HCT116 (cell line): ENCODE measurements around the gene DHODH. TPM values are rescaled to one million over a fixed set of nuclear protein-coding genes. Genes with fewer than 3 reads are reported as not detected.

ENCODE experiments used
- ATAC-seq: fragments of 200-7000 bp; cut with Tn5 transposase; 2 replicates; pipeline ENCODE4 v1.9.1; 2020; ENCODE audit warnings: mild to moderate bottlenecking, moderate library complexity
- BruUV-seq: library from RNA; stranded (reverse); fragments of 400-500 nt; replicated peaks from 2 replicates; lab custom pipeline; 2021; lab: Mats Ljungman, UMichigan
- CTCF ChIA-PET: fragments of 300-600 bp; sonication (Branson Sonifier 250); formaldehyde crosslinking; loops from one replicate; lab custom pipeline; 2021; ENCODE audit warnings: antibody characterized with exemption; lab: Charles Lee
- POLR2A ChIA-PET: fragments of 300-600, 350-600 bp; sonication (Branson Sonifier 250); formaldehyde crosslinking; loops from one replicate; lab custom pipeline; 2021; ENCODE audit warnings: antibody characterized with exemption; lab: Charles Lee
- RAD21 ChIA-PET, 2 experiments: fragments of 300-600 bp; sonication (Branson Sonifier 250); formaldehyde crosslinking; loops; one replicate each; lab custom pipeline; 2023; ENCODE audit warnings: low total read pairs in 2 of 2; ENCODE audit not compliant: uncharacterized antibody in 2 of 2, unreplicated experiment in 2 of 2, low non-redundant PET in 1 of 2; lab: Charles Lee
- DNase-seq: peaks from one replicate; pipeline ENCODE4 v3.0.0-alpha.2; 2010; ENCODE audit warnings: low read depth, low spot score
- H2AFZ ChIP-seq: fragments of 200-600 bp; shearing (Covaris generic), sonication (generic); 2 replicates; pipeline ENCODE4 v1.6.1; 2017; ENCODE audit warnings: low read depth, mixed run types, mixed read lengths, antibody characterized with exemption, low read length; ENCODE audit not compliant: poor library complexity, severe bottlenecking
- H3K27ac ChIP-seq: 2 replicates; pipeline ENCODE4 v1.5.1; 2012; ENCODE audit warnings: low read depth, low read length
- H3K27me3 ChIP-seq: fragments of 200-600 bp; sonication (generic); 2 replicates; pipeline ENCODE4 v1.6.1; 2016; ENCODE audit warnings: mixed run types, low read length, mixed read lengths; ENCODE audit not compliant: insufficient read depth
- H3K36me3 ChIP-seq, 2 experiments: fragments of 200-500 bp in 1 of 2; fragments of 200-600 bp in 1 of 2; sonication (Bioruptor generic) in 1 of 2; sonication (generic) in 1 of 2; 2 replicates each; pipeline versions ENCODE4 v1.5.1 to v1.6.1; 2014 to 2016; ENCODE audit warnings: low read length in 2 of 2, inconsistent platforms in 1 of 2, mixed read lengths in 1 of 2, mixed run types in 1 of 2; ENCODE audit not compliant: insufficient read depth in 2 of 2, control insufficient read depth in 1 of 2
- H3K4me1 ChIP-seq, 2 experiments: fragments of 200-600 bp in 1 of 2; sonication (generic) in 1 of 2; 2 replicates each; pipeline versions ENCODE4 v1.5.1 to v1.6.1; 2012 to 2017; ENCODE audit warnings: low read length in 2 of 2, inconsistent platforms in 1 of 2, mild to moderate bottlenecking in 1 of 2, mixed read lengths in 1 of 2, mixed run types in 1 of 2, moderate library complexity in 1 of 2; ENCODE audit not compliant: insufficient read depth in 2 of 2, control insufficient read depth in 1 of 2
- H3K4me2 ChIP-seq: fragments of 200-600 bp; sonication (generic); 2 replicates; pipeline ENCODE4 v1.6.1; 2017; ENCODE audit warnings: mixed run types, low read length, mixed read lengths
- H3K4me3 ChIP-seq, 2 experiments: fragments of 200-600 bp in 1 of 2; sonication (generic) in 1 of 2; replicated peaks in 1 of 2; 2 replicates each; pipeline ENCODE4 v1.5.1; 2011 to 2016; ENCODE audit warnings: low read length in 2 of 2, control low read depth in 1 of 2, low read depth in 1 of 2, mild to moderate bottlenecking in 1 of 2, mixed read lengths in 1 of 2, mixed run types in 1 of 2
- H3K79me2 ChIP-seq: fragments of 200-600 bp; sonication (generic); 2 replicates; pipeline ENCODE4 v1.6.1; 2017; ENCODE audit warnings: mild to moderate bottlenecking, mixed run types, low read length, moderate library complexity, mixed read lengths; ENCODE audit not compliant: insufficient read depth
- H3K9ac ChIP-seq: fragments of 200-600 bp; sonication (generic); 2 replicates; pipeline ENCODE4 v1.6.1; 2016; ENCODE audit warnings: low read length, mixed read lengths
- H3K9me2 ChIP-seq: fragments of 200-600 bp; sonication (generic), shearing (Covaris generic); 2 replicates; pipeline ENCODE4 v1.6.1; 2017; ENCODE audit warnings: mixed run types, mild to moderate bottlenecking, moderate library complexity; ENCODE audit not compliant: insufficient read depth
- H3K9me3 ChIP-seq, 2 experiments: fragments of 200-500 bp in 1 of 2; fragments of 200-600 bp in 1 of 2; sonication (Bioruptor generic) in 1 of 2; sonication (generic) in 1 of 2; 2 replicates each; pipeline ENCODE4 v1.6.1; 2014 to 2017; ENCODE audit warnings: low read length in 2 of 2, mixed read lengths in 2 of 2, inconsistent platforms in 1 of 2, low read depth in 1 of 2, mild to moderate bottlenecking in 1 of 2, mixed run types in 1 of 2, moderate library complexity in 1 of 2; ENCODE audit not compliant: control insufficient read depth in 1 of 2, insufficient read depth in 1 of 2
- H4K20me1 ChIP-seq: fragments of 200-600 bp; sonication (generic), shearing (Covaris generic); 2 replicates; pipeline ENCODE4 v1.6.1; 2017; ENCODE audit warnings: mixed run types, mild to moderate bottlenecking, moderate library complexity; ENCODE audit not compliant: insufficient read depth
- CBX3 ChIP-seq: IDR thresholded peaks from 2 replicates; pipeline ENCODE4 v1.6.1; 2012; ENCODE audit warnings: low read depth
- EGR1 ChIP-seq: IDR thresholded peaks from 2 replicates; pipeline ENCODE4 v1.6.1; 2012; ENCODE audit warnings: low read depth
- ELF1 ChIP-seq: IDR thresholded peaks from 2 replicates; pipeline ENCODE4 v1.6.1; 2012; ENCODE audit warnings: low read depth, borderline replicate concordance
- EZH2 ChIP-seq: fragments of 200-600 bp; sonication (generic); IDR thresholded peaks from 2 replicates; pipeline ENCODE4 v1.6.1; 2017; ENCODE audit warnings: antibody characterized with exemption, mixed run types
- EZH2phosphoT487 ChIP-seq: fragments of 200-600 bp; IDR thresholded peaks from 2 replicates; pipeline ENCODE4 v1.6.1; 2018; ENCODE audit warnings: antibody characterized with exemption, borderline replicate concordance
- JUND ChIP-seq: IDR thresholded peaks from 2 replicates; pipeline ENCODE4 v1.6.1; 2012
- POLR2A ChIP-seq: IDR thresholded peaks from 2 replicates; pipeline ENCODE4 v1.7.0; 2011; ENCODE audit warnings: borderline replicate concordance; ENCODE audit not compliant: insufficient read depth, insufficient read length; ENCODE audit errors: extremely low read depth
- POLR2AphosphoS5 ChIP-seq: IDR thresholded peaks from 2 replicates; pipeline ENCODE4 v1.6.1; 2011; ENCODE audit warnings: mild to moderate bottlenecking, low read depth, low read length, moderate library complexity
- SIN3A ChIP-seq: IDR thresholded peaks from 2 replicates; pipeline ENCODE4 v1.6.1; 2012; ENCODE audit warnings: low read depth
- SP1 ChIP-seq: IDR thresholded peaks from 2 replicates; pipeline ENCODE4 v1.6.1; 2012; ENCODE audit warnings: low read depth
- SRF ChIP-seq: IDR thresholded peaks from 2 replicates; pipeline ENCODE4 v1.6.1; 2012; ENCODE audit warnings: low read depth
- TCF7L2 ChIP-seq: IDR thresholded peaks from 2 replicates; pipeline ENCODE4 v1.7.0; 2011; ENCODE audit warnings: borderline replicate concordance, inconsistent platforms; ENCODE audit not compliant: insufficient read depth, insufficient read length; ENCODE audit errors: extremely low read depth
- ZFX ChIP-seq: fragments of 450-650 bp; IDR thresholded peaks from 2 replicates; pipeline ENCODE4 v1.6.1; 2017
- ZNF274 ChIP-seq: fragments of 200-500 bp; sonication (Bioruptor generic); IDR thresholded peaks from 2 replicates; pipeline ENCODE4 v1.6.1; 2014; ENCODE audit warnings: mild to moderate bottlenecking, low read depth, low read length, inconsistent platforms
- intact Hi-C: fragments of 100-400 bp; cut with micrococcal nuclease; formaldehyde crosslinking; loops from 2 replicates; pipeline ENCODE4 v1.10.0; 2022
- total RNA-seq: library from RNA; stranded (reverse); gene quantifications from one replicate; pipeline ENCODE4 v1.2.1, GENCODE V29; 2021; ENCODE audit not compliant: unreplicated experiment
- TF ChIP-seq, protein P1 (sequence below): IDR thresholded peaks from 2 replicates; pipeline ENCODE4 v1.6.1; 2011; ENCODE audit warnings: mild to moderate bottlenecking, low read length, moderate library complexity; ENCODE audit not compliant: insufficient replicate concordance; ENCODE audit errors: extremely low read depth
- TF ChIP-seq, protein P2 (sequence below): IDR thresholded peaks from 2 replicates; pipeline ENCODE4 v1.6.1; 2012

Gene DHODH
- total RNA-seq, 1 experiment from 2014 or later: 22.1 TPM

DNA sequence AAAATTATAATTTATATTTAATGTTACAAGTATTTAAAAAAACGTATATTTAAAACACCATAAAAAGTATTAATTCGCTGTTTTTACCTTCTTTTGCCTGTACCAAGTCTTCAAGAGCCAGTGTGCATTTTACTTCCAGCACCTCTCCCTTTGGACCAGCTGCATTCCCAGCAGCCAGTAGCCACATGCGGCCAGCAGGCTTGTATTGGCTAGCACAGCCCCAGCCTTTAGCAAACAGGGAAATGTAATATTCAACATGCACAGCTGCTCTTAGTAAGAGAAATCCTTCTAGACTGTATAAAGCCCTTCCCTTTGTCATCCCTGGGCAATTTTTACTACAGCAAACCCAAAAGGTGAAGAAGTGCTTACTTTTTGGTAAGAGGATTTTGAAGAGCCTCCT, 6.6 kb downstream of the DHODH start:
- Histone ChIP-seq H3K27ac (no peak overlapping the region), H3K79me2 (peaks cover 12% of the 10 kb centered on the region), H3K4me3 (no peak overlapping the region), H3K4me1 (no peaks in the 10 kb centered on the region), H3K36me3 (peaks cover 4 to 24% of the 10 kb centered on the region in 2 experiments; a peak in 3 of 4 replicates), H2AFZ (no peak overlapping the region), H3K9ac (no peak overlapping the region), H3K4me2 (no peak overlapping the region), H3K27me3 (no peaks in the 10 kb centered on the region), H3K9me2 (no peaks in the 10 kb centered on the region), H3K9me3 (no peaks in the 10 kb centered on the region), H4K20me1 (no peaks in the 10 kb centered on the region)
- DNase-seq (no peak), ATAC-seq (no peak)
- ChIA-PET CTCF (no interaction called here), RAD21 (no interaction called here), POLR2A (no interaction called here)
- TF ChIP-seq SRF (no peak), CBX3 (no peak), ZNF274 (no peak), ELF1 (no peak), EGR1 (no peak), SP1 (no peak), POLR2A (no peak), ZFX (no peak), TCF7L2 (no peak), JUND (no peak), POLR2AphosphoS5 (no peak), EZH2phosphoT487 (no peak), SIN3A (no peak), EZH2 (no peak)
- TF ChIP-seq, protein P1, sequence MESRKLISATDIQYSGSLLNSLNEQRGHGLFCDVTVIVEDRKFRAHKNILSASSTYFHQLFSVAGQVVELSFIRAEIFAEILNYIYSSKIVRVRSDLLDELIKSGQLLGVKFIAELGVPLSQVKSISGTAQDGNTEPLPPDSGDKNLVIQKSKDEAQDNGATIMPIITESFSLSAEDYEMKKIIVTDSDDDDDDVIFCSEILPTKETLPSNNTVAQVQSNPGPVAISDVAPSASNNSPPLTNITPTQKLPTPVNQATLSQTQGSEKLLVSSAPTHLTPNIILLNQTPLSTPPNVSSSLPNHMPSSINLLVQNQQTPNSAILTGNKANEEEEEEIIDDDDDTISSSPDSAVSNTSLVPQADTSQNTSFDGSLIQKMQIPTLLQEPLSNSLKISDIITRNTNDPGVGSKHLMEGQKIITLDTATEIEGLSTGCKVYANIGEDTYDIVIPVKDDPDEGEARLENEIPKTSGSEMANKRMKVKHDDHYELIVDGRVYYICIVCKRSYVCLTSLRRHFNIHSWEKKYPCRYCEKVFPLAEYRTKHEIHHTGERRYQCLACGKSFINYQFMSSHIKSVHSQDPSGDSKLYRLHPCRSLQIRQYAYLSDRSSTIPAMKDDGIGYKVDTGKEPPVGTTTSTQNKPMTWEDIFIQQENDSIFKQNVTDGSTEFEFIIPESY: no peak
- TF ChIP-seq, protein P2, sequence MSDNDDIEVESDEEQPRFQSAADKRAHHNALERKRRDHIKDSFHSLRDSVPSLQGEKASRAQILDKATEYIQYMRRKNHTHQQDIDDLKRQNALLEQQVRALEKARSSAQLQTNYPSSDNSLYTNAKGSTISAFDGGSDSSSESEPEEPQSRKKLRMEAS: no peak
- BruUV-seq: no TSS peak
- intact Hi-C loops: no loop called here
